ENCODE measurements around the gene CNTNAP5. TPM values are rescaled to one million over a fixed set of nuclear protein-coding genes. Genes with fewer than 3 reads are reported as not detected.

CNTNAP5 gene
- total RNA-seq, 1 donor from 2014 or later, result not detected

GRCh38 chr2:124959581-124959980 is 934.5 kb downstream of the CNTNAP5 start:
- H3K9me3 Mint-ChIP-seq (ENCODE audit: unreplicated experiment), result peaks cover 18% of the 10 kb centered on the region

GRCh38 chr2:124961132-124961531 is 936.0 kb downstream of the CNTNAP5 start:
- TF ChIP-seq, protein P1, sequence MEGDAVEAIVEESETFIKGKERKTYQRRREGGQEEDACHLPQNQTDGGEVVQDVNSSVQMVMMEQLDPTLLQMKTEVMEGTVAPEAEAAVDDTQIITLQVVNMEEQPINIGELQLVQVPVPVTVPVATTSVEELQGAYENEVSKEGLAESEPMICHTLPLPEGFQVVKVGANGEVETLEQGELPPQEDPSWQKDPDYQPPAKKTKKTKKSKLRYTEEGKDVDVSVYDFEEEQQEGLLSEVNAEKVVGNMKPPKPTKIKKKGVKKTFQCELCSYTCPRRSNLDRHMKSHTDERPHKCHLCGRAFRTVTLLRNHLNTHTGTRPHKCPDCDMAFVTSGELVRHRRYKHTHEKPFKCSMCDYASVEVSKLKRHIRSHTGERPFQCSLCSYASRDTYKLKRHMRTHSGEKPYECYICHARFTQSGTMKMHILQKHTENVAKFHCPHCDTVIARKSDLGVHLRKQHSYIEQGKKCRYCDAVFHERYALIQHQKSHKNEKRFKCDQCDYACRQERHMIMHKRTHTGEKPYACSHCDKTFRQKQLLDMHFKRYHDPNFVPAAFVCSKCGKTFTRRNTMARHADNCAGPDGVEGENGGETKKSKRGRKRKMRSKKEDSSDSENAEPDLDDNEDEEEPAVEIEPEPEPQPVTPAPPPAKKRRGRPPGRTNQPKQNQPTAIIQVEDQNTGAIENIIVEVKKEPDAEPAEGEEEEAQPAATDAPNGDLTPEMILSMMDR (IDR thresholded peaks at IDR 0.05), result no peak
- Mint-ChIP-seq H3K36me3 (ENCODE audit: unreplicated experiment) (no peaks in the 10 kb centered on the region), H3K9me3 (ENCODE audit: unreplicated experiment) (peaks cover 13% of the 10 kb centered on the region), H3K27ac (ENCODE audit: unreplicated experiment) (no peak overlapping the region), H3K4me3 (ENCODE audit: unreplicated experiment) (no peak overlapping the region), H3K4me1 (ENCODE audit: unreplicated experiment) (no peaks in the 10 kb centered on the region), H3K27me3 (ENCODE audit: unreplicated experiment) (no peaks in the 10 kb centered on the region)
- no peak for DNase-seq (ENCODE audit: extremely low spot score, unreplicated experiment)

More at GRCh38 chr2:124959581-124959980, 934.5 kb downstream of the CNTNAP5 start:
- DNase-seq (ENCODE audit: extremely low spot score, unreplicated experiment), result no peak
- TF ChIP-seq, protein P1 (IDR thresholded peaks at IDR 0.05), result no peak
- Mint-ChIP-seq H3K4me1 (ENCODE audit: unreplicated experiment) (no peaks in the 10 kb centered on the region), H3K36me3 (ENCODE audit: unreplicated experiment) (no peaks in the 10 kb centered on the region), H3K4me3 (ENCODE audit: unreplicated experiment) (no peak overlapping the region), H3K27me3 (ENCODE audit: unreplicated experiment) (no peaks in the 10 kb centered on the region), H3K27ac (ENCODE audit: unreplicated experiment) (no peak overlapping the region)
